OCI-LY3 (cell line): ENCODE results near the gene CCNI.

ENCODE experiments used
- EZH2phosphoT487 ChIP-seq: fragments of 200-600 bp; shearing (Covaris generic); IDR thresholded peaks from 2 replicates; pipeline ENCODE4 v1.6.1; 2018; ENCODE audit warnings: antibody characterized with exemption, mixed run types, low read depth
- TF ChIP-seq, protein P1 (sequence below): fragments of 200-600, 300-600 bp; sonication (generic); IDR thresholded peaks from 2 replicates; pipeline ENCODE4 v1.5.1; 2014; ENCODE audit warnings: antibody characterized with exemption, low read length, low read depth

GRCh38 chr4:76998251-76998901 is 77.4 kb downstream of the CCNI start:
- TF ChIP-seq, protein P1, sequence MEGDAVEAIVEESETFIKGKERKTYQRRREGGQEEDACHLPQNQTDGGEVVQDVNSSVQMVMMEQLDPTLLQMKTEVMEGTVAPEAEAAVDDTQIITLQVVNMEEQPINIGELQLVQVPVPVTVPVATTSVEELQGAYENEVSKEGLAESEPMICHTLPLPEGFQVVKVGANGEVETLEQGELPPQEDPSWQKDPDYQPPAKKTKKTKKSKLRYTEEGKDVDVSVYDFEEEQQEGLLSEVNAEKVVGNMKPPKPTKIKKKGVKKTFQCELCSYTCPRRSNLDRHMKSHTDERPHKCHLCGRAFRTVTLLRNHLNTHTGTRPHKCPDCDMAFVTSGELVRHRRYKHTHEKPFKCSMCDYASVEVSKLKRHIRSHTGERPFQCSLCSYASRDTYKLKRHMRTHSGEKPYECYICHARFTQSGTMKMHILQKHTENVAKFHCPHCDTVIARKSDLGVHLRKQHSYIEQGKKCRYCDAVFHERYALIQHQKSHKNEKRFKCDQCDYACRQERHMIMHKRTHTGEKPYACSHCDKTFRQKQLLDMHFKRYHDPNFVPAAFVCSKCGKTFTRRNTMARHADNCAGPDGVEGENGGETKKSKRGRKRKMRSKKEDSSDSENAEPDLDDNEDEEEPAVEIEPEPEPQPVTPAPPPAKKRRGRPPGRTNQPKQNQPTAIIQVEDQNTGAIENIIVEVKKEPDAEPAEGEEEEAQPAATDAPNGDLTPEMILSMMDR = no peak
- TF ChIP-seq EZH2phosphoT487 = no peak
